ENCODE measurements around the gene ZNF221.

The ZNF221 gene

GRCh38 chr19:43936188-43936587 is 14.8 kb upstream of the ZNF221 start:
- TF ChIP-seq GATA2 (IDR thresholded peaks at IDR 0.05; ENCODE audit: low read depth, low read length) (peak; percentile 50; the same call in 1 of the 2 replicates), GATA3 (IDR thresholded peaks at IDR 0.05; ENCODE audit: low read depth, low read length) (peak; percentile 27; the same call in 1 of the 2 replicates)

GRCh38 chr19:43939557-43940260 is 11.3 kb upstream of the ZNF221 start:
- no peak for TF ChIP-seq GATA2 (IDR thresholded peaks at IDR 0.05; ENCODE audit: low read depth, low read length)
- TF ChIP-seq GATA3 (IDR thresholded peaks at IDR 0.05; ENCODE audit: low read depth, low read length) = no peak

- no peak for TF ChIP-seq GATA2 (IDR thresholded peaks at IDR 0.05; ENCODE audit: low read depth, low read length)
- no peak for TF ChIP-seq GATA3 (IDR thresholded peaks at IDR 0.05; ENCODE audit: low read depth, low read length)
Observed at GRCh38 chr19:43940719-43941118, 10.3 kb upstream of the ZNF221 start.

GRCh38 chr19:43941209-43941608 is 9.8 kb upstream of the ZNF221 start:
- TF ChIP-seq GATA2 (IDR thresholded peaks at IDR 0.05; ENCODE audit: low read depth, low read length) (no peak), GATA3 (IDR thresholded peaks at IDR 0.05; ENCODE audit: low read depth, low read length) (no peak)

GRCh38 chr19:43956827-43957226 is 5.8 kb downstream of the ZNF221 start:
- no peak for TF ChIP-seq GATA3 (IDR thresholded peaks at IDR 0.05; ENCODE audit: low read depth, low read length)
- no peak for TF ChIP-seq GATA2 (IDR thresholded peaks at IDR 0.05; ENCODE audit: low read depth, low read length)

GRCh38 chr19:43957891-43958290 is 6.9 kb downstream of the ZNF221 start:
- no peak for TF ChIP-seq GATA2 (IDR thresholded peaks at IDR 0.05; ENCODE audit: low read depth, low read length)
- no peak for TF ChIP-seq GATA3 (IDR thresholded peaks at IDR 0.05; ENCODE audit: low read depth, low read length)

GRCh38 chr19:43960411-43960810 is 9.4 kb downstream of the ZNF221 start:
- no peak for TF ChIP-seq GATA3 (IDR thresholded peaks at IDR 0.05; ENCODE audit: low read depth, low read length)
- no peak for TF ChIP-seq GATA2 (IDR thresholded peaks at IDR 0.05; ENCODE audit: low read depth, low read length)

- TF ChIP-seq GATA2 (IDR thresholded peaks at IDR 0.05; ENCODE audit: low read depth, low read length) (no peak), GATA3 (IDR thresholded peaks at IDR 0.05; ENCODE audit: low read depth, low read length) (no peak)
Observed at GRCh38 chr19:43966079-43966694, 15.2 kb downstream of the ZNF221 start.

GRCh38 chr19:43976732-43977131 is 25.7 kb downstream of the ZNF221 start:
- no peak for TF ChIP-seq GATA2 (IDR thresholded peaks at IDR 0.05; ENCODE audit: low read depth, low read length)

GRCh38 chr19:43983544-43983911 is 32.5 kb downstream of the ZNF221 start:
- TF ChIP-seq GATA2 (IDR thresholded peaks at IDR 0.05; ENCODE audit: low read depth, low read length) = no peak
- no peak for TF ChIP-seq GATA3 (IDR thresholded peaks at IDR 0.05; ENCODE audit: low read depth, low read length)

GRCh38 chr19:43983912-43984686 is 33.1 kb downstream of the ZNF221 start, which contains the start of gene ZNF155:
Gene ZNF155 (plus strand): TSS chr19:43984188. CDS start chr19:43988544, 4,356 bp downstream.
- TF ChIP-seq GATA3 (IDR thresholded peaks at IDR 0.05; ENCODE audit: low read depth, low read length) = no peak
- no peak for TF ChIP-seq GATA2 (IDR thresholded peaks at IDR 0.05; ENCODE audit: low read depth, low read length)

GRCh38 chr19:43984687-43985000 is 33.6 kb downstream of the ZNF221 start:
- TF ChIP-seq GATA2 (IDR thresholded peaks at IDR 0.05; ENCODE audit: low read depth, low read length) = no peak
- TF ChIP-seq GATA3 (IDR thresholded peaks at IDR 0.05; ENCODE audit: low read depth, low read length) = no peak

GRCh38 chr19:43997631-43998290 is 46.7 kb downstream of the ZNF221 start:
- TF ChIP-seq GATA3 (IDR thresholded peaks at IDR 0.05; ENCODE audit: low read depth, low read length) = no peak
- TF ChIP-seq GATA2 (IDR thresholded peaks at IDR 0.05; ENCODE audit: low read depth, low read length) = no peak

- TF ChIP-seq GATA2 (IDR thresholded peaks at IDR 0.05; ENCODE audit: low read depth, low read length) = no peak
- no peak for TF ChIP-seq GATA3 (IDR thresholded peaks at IDR 0.05; ENCODE audit: low read depth, low read length)
Observed at GRCh38 chr19:44002212-44002565, 51.2 kb downstream of the ZNF221 start.

Measured in SH-SY5Y (cell line).